Fibroblast of skin of abdomen (primary cell): ENCODE results near the gene OR2G6. TPM values are rescaled to one million over a fixed set of nuclear protein-coding genes. Genes with fewer than 3 reads are reported as not detected.
"Not testable (repeated sequence)": the region's sequence is repeated elsewhere in the genome, so short reads cannot be mapped to it uniquely, and the experiment has no call there.

Experiments
- DNase-seq: peaks from one replicate; pipeline ENCODE4 v3.0.0-alpha.2; 2013
- polyA plus RNA-seq, 2 experiments: library from polyadenylated mRNA; unstranded; fragments of 120-200 nt; gene quantifications; one replicate each; pipeline ENCODE4 v1.2.1, GENCODE V29; 2013; ENCODE audit not compliant: insufficient read length in 2 of 2

OR2G6 gene
- not detected for polyA plus RNA-seq (2013, experiment 1 of 2; ENCODE audit: insufficient read length)
- not detected for polyA plus RNA-seq (2013, experiment 2 of 2; ENCODE audit: insufficient read length)

DNA sequence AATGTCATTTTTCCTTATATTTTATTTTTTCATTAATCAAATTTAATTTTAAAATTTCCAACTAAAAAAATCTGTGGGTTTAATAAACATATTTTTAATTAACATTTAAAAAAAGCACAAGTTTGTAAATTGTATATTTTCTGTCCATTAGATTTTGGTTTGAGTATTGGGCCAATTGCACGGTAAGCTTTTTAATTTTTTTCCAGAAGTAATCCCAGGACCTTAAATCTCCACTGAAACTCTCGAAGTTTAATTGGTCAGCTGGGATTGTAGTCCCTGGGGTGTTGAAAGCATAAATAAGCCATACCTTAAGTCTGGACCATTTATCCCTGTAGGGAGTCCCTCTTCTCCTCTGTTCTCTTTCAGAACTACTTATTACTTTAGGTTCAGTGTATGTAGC lies at the start of gene OR2G6:
Gene OR2G6 (plus strand): TSS at position 301 of the 400 bp plus-strand sequence. CDS start 13,574 bp downstream, outside the sequence.
- DNase-seq = not testable (repeated sequence)

- not testable (repeated sequence) for DNase-seq
Measured at GRCh38 chr1:248459117-248459516, 48.8 kb upstream of the OR2G6 start.

DNA sequence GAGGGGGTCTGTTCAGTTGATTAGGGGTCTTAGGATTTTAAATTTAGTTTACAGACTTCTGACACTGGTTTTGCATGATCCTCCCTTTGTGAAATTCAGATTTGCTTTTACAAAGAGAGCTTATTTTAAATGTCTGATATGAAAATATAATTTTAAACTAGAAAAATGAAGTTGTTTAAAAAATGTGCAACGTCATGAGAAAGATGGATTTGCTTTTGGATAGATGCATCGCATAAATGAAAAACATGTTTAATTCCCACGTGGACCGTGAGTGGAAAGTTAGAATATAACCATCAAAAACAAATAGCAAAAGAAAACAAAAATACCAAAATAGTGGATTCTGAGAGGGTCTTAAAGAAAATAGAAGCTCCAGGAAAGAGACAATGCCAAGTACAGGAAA lies 36.7 kb upstream of the OR2G6 start:
- no peak for DNase-seq

- not testable (repeated sequence) for DNase-seq
Measured at GRCh38 chr1:248472111-248472510, 35.8 kb upstream of the OR2G6 start.

GRCh38 chr1:248473051-248473450 lies 34.8 kb upstream of the OR2G6 start, which contains the start of gene OR2T3:
Gene OR2T3 (plus strand): TSS chr1:248473351. CDS start chr1:248473351, 0 bp downstream.
- DNase-seq = not testable (repeated sequence)

DNA sequence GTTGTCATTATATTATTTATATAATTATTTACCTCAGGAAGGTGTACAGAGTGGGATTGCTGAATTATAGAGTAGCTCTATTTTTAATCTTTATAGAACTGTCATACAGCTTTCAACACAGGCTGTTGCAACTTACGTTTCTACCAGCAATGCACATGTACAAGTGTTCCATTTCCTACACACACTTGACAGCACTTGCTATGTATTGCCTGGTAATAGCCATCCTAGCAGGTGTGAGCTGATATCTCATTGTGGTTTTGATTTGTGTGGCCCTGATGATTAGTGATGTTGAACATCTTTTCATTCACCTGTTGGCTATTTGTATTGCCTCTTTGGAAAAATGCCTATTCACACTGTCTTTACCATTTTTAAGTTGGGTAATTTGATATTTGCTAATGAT lies 32.2 kb upstream of the OR2G6 start:
- DNase-seq = not testable (repeated sequence)

DNA sequence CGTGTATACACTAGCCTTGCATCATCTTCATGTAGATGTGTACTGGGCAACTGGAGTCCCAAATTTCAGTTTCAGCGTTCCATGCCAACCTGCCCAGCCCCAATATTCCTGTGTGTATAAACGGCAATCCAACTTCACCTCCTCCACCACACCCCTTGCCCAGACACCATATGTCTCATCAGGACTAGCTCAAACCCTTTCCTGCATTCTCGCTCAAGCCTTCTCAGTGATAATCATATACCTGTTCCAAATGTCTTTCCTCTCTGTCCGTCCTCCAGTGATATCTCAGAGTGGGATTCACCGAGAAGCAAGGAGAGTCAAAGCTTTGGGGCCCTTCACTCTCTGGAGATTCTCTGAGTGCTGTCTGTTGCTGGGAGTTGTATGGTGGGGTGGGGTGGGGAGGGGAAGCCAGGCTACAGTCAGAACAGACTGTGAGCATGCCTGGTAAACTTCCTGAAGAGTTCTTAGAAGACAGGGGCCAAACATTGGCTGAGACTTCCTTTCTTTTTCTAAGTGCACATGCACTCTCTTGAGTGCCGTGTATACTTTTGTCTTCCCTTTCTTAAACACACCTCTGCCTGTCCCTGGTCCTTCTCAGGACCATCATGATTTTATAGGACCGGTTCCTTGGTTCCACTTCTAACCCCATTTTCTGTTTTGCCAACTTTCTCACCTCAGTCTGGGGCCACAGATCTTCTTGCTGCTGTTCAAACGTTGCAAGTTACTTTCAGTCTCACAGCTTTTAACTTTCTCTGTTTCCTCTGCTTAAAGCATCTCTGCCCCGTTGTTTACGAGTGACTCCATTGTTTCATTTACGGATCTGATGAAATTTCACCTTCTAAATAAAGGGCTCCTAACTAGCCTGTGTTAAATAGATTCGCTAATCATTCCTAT lies 25.9 kb upstream of the OR2G6 start:
- DNase-seq = not testable (repeated sequence)

DNA sequence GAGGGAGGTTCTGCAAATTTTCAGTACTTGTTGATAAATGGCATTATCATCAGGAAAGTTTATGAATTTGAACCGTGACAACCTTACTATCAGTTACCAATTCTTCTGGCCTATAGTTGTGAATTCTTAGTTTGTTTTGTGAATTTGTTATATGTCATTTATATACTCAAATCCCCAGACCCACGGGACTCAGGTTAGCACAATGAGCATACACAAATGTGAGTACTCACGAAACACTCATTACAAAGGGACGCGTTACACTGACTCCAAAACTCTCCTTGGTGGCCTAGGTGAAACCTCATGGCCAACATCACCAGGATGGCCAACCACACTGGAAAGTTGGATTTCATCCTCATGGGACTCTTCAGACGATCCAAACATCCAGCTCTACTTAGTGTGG lies 19.6 kb upstream of the OR2G6 start, which contains the start of gene OR2T5:
Gene OR2T5 (plus strand): TSS at position 301 of the 400 bp plus-strand sequence. CDS start 0 bp downstream, at position 301.
- not testable (repeated sequence) for DNase-seq

DNA sequence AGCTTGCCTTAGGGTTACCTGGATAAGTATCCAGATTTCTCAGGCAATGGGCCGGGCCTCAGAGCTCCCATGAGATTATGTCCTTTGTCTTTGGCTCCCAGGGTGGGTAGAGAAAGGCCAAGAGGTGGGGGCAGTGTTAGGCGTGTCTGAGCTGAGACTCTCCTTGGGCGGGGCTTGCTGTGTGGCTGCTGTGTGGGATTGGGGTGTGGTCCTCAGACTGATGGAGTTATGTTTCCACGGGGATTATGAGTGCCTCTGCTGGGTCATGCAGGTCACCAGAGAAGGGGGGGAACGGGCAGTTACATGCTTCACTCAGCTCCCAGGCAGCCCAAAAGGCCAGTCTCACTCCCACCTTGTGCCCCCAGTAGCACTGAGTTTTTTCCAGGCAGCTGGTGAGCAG lies 11.2 kb upstream of the OR2G6 start:
- not testable (repeated sequence) for DNase-seq

DNA sequence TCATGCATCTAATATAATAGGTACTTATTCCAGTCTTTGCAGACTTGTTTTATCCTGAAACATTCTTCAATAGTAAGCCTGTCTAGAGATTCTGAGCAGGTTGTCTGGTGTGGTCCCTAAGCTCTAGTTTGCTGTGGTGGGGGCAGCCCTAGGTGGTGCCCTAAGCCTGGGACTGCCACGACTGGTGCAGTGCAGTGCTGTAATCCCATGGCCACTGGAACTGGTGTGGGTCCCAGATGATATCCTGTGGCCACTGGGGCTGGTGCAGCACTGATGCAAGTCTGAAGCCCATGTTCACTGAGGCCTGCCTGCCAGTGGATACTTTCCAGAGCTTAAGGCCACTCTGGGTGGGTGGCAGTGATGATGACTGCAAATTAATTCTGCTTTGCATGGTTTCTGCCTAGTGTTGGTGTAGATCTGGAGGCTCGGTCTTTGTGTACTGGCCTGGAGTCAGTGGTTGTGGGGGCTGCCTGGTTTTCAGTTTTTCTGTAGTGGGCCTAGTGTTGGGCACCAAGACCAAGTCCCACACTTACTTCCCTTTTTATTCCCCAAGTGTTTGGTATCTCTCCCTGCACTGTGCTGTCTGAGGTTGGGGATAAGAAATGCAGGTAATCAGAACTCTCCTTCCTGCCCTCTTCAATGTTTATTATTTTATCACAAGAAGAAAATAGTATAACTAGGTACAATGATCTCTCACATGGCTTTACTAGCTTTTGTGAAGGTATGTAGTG lies 7.4 kb upstream of the OR2G6 start:
- not testable (repeated sequence) for DNase-seq

DNA sequence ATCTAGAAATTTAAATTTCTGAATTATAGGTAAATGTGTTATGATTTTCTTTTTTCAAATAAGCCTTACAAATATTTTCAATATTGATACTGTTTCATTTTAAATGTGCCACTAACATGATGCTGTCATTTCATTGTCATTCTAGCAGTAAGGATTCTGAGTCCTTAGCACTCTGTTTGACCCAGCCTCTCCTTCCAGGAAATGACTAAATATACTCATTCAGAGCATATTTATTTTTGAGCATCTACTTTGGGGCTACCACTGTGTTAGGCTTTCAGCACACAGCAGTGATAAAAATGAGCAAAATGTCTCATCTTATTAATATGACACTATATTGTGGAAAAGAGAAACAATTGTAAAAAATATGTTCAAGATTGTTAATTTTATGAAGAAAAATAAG lies 2.3 kb downstream of the OR2G6 start:
- DNase-seq = not testable (repeated sequence)

DNA sequence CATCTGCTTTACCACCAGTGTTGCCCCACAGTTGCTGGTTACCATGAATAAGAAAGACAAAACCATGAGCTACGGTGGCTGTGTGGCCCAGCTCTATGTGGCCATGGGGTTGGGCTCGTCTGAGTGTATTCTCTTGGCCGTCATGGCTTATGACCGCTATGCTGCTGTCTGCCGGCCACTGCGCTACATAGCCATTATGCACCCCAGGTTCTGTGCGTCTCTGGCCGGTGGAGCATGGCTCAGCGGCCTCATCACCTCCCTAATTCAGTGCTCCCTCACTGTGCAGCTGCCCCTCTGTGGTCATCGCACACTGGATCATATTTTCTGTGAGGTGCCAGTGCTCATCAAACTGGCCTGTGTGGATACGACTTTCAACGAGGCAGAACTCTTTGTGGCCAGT lies 14.0 kb downstream of the OR2G6 start:
- no peak for DNase-seq

GRCh38 chr1:248537449-248537848 lies 29.6 kb downstream of the OR2G6 start:
- not testable (repeated sequence) for DNase-seq

- not testable (repeated sequence) for DNase-seq
Measured at GRCh38 chr1:248547383-248547782, 39.5 kb downstream of the OR2G6 start.

DNA sequence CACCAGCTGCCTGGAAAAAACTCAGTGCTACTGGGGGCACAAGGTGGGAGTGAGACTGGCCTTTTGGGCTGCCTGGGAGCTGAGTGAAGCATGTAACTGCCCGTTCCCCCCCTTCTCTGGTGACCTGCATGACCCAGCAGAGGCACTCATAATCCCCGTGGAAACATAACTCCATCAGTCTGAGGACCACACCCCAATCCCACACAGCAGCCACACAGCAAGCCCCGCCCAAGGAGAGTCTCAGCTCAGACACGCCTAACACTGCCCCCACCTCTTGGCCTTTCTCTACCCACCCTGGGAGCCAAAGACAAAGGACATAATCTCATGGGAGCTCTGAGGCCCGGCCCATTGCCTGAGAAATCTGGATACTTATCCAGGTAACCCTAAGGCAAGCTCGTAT lies 43.2 kb downstream of the OR2G6 start:
- DNase-seq = not testable (repeated sequence)

DNA sequence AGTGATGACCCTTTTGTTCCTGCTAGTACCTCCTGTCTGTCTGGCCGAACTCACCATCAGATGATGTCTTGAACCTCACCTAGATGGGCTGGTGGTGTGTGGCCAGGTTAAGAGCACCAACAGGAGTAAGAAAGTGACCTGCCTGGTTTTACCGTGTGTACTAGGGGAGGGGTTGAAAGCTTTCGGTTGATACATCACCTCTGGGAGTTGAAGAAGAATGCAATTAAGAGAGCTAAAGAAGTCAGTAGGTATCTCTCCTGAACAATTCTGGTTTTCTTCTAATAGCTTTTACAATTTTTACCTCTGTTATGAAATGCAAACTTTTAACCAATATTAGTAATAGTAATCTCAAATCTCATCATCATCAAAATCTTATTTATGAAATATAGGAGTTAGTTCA lies 54.8 kb downstream of the OR2G6 start, which contains the start of gene OR2T29:
Gene OR2T29 (minus strand): TSS at position 101 of the 400 bp plus-strand sequence. CDS start 3,281 bp downstream, outside the sequence.
- DNase-seq = not testable (repeated sequence)

DNA sequence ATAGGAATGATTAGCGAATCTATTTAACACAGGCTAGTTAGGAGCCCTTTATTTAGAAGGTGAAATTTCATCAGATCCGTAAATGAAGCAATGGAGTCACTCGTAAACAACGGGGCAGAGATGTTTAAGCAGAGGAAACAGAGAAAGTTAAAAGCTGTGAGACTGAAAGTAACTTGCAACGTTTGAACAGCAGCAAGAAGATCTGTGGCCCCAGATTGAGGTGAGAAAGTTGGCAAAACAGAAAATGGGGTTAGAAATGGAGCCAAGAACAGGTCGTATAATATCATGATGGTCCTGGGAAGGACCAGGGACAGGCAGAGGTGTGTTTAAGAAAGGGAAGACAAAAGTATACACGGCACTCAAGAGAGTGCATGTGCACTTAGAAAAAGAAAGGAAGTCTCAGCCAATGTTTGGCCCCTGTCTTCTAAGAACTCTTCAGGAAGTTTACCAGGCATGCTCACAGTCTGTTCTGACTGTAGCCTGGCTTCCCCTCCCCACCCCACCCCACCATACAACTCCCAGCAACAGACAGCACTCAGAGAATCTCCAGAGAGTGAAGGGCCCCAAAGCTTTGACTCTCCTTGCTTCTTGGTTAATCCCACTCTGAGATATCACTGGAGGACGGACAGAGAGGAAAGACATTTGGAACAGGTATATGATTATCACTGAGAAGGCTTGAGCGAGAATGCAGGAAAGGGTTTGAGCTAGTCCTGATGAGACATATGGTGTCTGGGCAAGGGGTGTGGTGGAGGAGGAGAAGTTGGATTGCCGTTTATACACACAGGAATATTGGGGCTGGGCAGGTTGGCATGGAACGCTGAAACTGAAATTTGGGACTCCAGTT lies 57.9 kb downstream of the OR2G6 start:
- DNase-seq = not testable (repeated sequence)

DNA sequence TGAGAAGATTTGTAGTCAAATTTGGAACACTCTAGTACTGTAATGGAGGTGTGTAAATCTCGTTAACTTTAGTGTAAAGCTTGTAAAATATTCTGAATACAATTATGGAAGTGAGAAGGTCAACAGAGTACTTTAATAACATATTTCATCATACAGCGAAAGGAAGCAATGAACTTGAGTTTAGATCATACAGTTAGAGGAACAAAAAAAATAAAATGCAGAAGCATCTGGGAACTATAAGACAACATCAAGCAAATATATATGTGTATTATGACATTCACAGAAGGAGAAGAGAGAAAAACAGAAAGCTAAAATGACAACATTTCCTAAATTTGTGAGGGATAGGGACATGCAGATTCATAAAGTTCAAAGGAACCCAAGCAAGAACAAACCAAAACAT lies 61.2 kb downstream of the OR2G6 start:
- not testable (repeated sequence) for DNase-seq

DNA sequence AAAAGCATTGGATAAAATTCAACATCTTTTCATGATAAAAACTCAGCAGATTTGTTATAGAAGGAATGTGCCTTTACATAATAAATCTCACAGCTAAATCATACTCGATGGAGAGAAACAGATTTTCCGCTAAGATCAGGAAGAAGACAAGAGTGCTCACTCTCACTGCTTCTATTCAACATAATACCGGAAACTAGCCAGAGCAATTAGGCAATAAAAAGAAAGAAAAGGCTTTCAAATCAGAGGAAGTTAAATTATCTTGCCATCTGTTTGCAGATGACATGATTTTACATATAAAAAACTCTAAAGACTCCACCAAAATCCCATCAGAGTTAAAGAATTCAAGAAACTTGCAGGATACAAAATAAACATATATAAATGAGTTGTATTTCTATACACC lies 62.9 kb downstream of the OR2G6 start:
- not testable (repeated sequence) for DNase-seq

GRCh38 chr1:248572049-248572448 lies 64.2 kb downstream of the OR2G6 start:
- not testable (repeated sequence) for DNase-seq

DNA sequence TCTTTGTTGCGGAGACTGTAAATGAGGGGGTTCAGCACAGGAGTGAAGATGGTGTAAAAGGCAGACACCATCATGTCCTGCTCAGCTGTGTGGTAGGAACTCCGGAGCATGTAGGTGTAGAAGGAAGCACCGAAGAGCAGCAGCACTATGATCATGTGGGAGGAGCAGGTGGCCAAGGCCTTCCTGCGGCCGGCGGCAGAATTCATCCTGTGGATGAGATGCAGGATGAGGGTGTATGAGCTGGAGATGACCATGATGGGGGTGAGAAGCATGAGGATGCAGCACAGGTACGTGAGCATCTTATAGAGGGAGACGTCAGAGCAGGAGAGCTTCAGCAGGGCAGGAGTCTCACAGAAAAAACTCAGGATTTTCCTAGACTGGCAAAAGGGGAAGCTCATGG lies 66.0 kb downstream of the OR2G6 start:
- DNase-seq = not testable (repeated sequence)

DNA sequence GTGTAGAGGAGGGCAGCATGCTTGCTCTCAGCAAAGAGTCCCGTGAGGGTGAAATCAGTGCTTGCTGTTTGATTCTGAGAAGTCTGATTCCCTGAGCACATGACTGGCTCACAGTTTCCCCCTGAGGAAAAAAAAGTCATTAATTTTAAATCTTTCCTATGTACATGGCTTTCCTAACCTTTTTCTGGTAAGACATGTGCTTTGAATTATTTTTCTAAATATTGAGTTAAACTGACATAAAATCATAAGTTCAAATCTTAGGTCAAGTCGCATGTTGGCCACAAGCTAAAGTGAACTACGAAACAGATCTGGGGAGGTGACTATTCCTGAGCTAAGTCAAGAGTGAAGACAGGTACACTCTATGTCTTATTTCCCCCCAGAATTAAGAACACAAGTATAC lies 66.8 kb downstream of the OR2G6 start, which contains the start of gene OR2T34:
Gene OR2T34 (minus strand): TSS at position 101 of the 400 bp plus-strand sequence. CDS start 0 bp downstream, at position 101.
- not testable (repeated sequence) for DNase-seq
